HEK293T (cell line): Measurements from ENCODE around the gene MDC1.

Source experiments
- ARNT ChIP-seq: fragments of 450-650 bp; IDR thresholded peaks from 2 replicates; pipeline ENCODE4 v1.6.1; 2017; ENCODE audit warnings: mild to moderate bottlenecking
- ELF4 ChIP-seq: fragments of 450-650 bp; IDR thresholded peaks from 2 replicates; pipeline ENCODE4 v1.6.1; 2017; ENCODE audit warnings: antibody characterized with exemption
- FOXK2 ChIP-seq: fragments of 450-650 bp; IDR thresholded peaks from 2 replicates; pipeline ENCODE4 v1.6.1; 2016; ENCODE audit warnings: mild to moderate bottlenecking
- FOXM1 ChIP-seq: fragments of 450-650 bp; IDR thresholded peaks from 2 replicates; pipeline ENCODE4 v1.6.1; 2017; ENCODE audit warnings: mild to moderate bottlenecking, borderline replicate concordance
- NFRKB ChIP-seq: fragments of 450-650 bp; IDR thresholded peaks from 2 replicates; pipeline ENCODE4 v1.6.1; 2016; ENCODE audit warnings: mild to moderate bottlenecking, moderate library complexity
- PKNOX1 ChIP-seq: fragments of 450-650 bp; IDR thresholded peaks from 2 replicates; pipeline ENCODE4 v1.6.1; 2016
- SP1 ChIP-seq: fragments of 450-650 bp; IDR thresholded peaks from 2 replicates; pipeline ENCODE4 v1.6.1; 2017
- ZNF384 ChIP-seq: fragments of 450-650 bp; IDR thresholded peaks from 2 replicates; pipeline ENCODE4 v1.6.1; 2016

- TF ChIP-seq SP1 (no peak), NFRKB (no peak), FOXK2 (no peak), ZNF384 (no peak), ELF4 (no peak), ARNT (no peak), PKNOX1 (no peak), FOXM1 (no peak)
Observed at GRCh38 chr6:30747902-30748769, 31.1 kb upstream of the MDC1 start.
